ENCODE results near the gene CACYBP. TPM values are rescaled to one million over a fixed set of nuclear protein-coding genes. Genes with fewer than 3 reads are reported as not detected.

The CACYBP gene
- total RNA-seq, 1 experiment from 2014 or later, result 194 TPM

GRCh38 chr1:175019524-175019923 is 19.8 kb downstream of the CACYBP start:
- Histone ChIP-seq H3K27ac (ENCODE audit: low read depth, low read length) (no peak overlapping the region), H3K9me3 (ENCODE audit: control insufficient read depth in 1 of 2, insufficient read depth in 1 of 2, low read depth in 1 of 2, low read length in 2 of 2) (no peaks in the 10 kb centered on the region), H3K4me1 (ENCODE audit: control insufficient read depth in 1 of 2, insufficient read depth in 2 of 2, low read length in 2 of 2) (peaks cover 0 to 13% of the 10 kb centered on the region in 2 experiments; a peak in 2 of 4 replicates), H3K27me3 (ENCODE audit: insufficient read depth, low read length) (no peaks in the 10 kb centered on the region), H3K79me2 (ENCODE audit: insufficient read depth, low read length) (peaks cover 48% of the 10 kb centered on the region), H3K36me3 (ENCODE audit: control insufficient read depth in 1 of 2, insufficient read depth in 2 of 2, low read length in 2 of 2) (peaks cover 13 to 25% of the 10 kb centered on the region in 2 experiments; a peak in 3 of 4 replicates), H2AFZ (ENCODE audit: low read depth, low read length, poor library complexity, severe bottlenecking) (no peak overlapping the region), H3K4me3 (replicated peaks in 1 of 2; ENCODE audit: low read depth in 1 of 2, low read length in 2 of 2) (no peak overlapping the region), H4K20me1 (ENCODE audit: insufficient read depth) (no peaks in the 10 kb centered on the region), H3K9ac (ENCODE audit: low read length) (no peak overlapping the region), H3K4me2 (ENCODE audit: low read length) (no peak overlapping the region), H3K9me2 (ENCODE audit: insufficient read depth) (no peaks in the 10 kb centered on the region)
- POLR2A ChIA-PET, result no interaction called here
- DNase-seq (ENCODE audit: low read depth, low spot score) (no peak), ATAC-seq (no peak)
- RAD21 ChIA-PET (ENCODE audit: low non-redundant PET in 1 of 2, low total read pairs in 2 of 2, uncharacterized antibody in 2 of 2, unreplicated experiment in 2 of 2), result no interaction called here
- BruUV-seq (replicated peaks), result no TSS peak
- intact Hi-C loops (cut with micrococcal nuclease), result no loop called here
- TF ChIP-seq EZH2 (IDR thresholded peaks at IDR 0.05) (no peak), SRF (IDR thresholded peaks at IDR 0.05; ENCODE audit: low read depth) (no peak)
- TF ChIP-seq, protein P1, sequence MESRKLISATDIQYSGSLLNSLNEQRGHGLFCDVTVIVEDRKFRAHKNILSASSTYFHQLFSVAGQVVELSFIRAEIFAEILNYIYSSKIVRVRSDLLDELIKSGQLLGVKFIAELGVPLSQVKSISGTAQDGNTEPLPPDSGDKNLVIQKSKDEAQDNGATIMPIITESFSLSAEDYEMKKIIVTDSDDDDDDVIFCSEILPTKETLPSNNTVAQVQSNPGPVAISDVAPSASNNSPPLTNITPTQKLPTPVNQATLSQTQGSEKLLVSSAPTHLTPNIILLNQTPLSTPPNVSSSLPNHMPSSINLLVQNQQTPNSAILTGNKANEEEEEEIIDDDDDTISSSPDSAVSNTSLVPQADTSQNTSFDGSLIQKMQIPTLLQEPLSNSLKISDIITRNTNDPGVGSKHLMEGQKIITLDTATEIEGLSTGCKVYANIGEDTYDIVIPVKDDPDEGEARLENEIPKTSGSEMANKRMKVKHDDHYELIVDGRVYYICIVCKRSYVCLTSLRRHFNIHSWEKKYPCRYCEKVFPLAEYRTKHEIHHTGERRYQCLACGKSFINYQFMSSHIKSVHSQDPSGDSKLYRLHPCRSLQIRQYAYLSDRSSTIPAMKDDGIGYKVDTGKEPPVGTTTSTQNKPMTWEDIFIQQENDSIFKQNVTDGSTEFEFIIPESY (IDR thresholded peaks at IDR 0.05; ENCODE audit: extremely low read depth, insufficient replicate concordance, low read length), result no peak
- CTCF ChIA-PET, result no interaction called here

DNA sequence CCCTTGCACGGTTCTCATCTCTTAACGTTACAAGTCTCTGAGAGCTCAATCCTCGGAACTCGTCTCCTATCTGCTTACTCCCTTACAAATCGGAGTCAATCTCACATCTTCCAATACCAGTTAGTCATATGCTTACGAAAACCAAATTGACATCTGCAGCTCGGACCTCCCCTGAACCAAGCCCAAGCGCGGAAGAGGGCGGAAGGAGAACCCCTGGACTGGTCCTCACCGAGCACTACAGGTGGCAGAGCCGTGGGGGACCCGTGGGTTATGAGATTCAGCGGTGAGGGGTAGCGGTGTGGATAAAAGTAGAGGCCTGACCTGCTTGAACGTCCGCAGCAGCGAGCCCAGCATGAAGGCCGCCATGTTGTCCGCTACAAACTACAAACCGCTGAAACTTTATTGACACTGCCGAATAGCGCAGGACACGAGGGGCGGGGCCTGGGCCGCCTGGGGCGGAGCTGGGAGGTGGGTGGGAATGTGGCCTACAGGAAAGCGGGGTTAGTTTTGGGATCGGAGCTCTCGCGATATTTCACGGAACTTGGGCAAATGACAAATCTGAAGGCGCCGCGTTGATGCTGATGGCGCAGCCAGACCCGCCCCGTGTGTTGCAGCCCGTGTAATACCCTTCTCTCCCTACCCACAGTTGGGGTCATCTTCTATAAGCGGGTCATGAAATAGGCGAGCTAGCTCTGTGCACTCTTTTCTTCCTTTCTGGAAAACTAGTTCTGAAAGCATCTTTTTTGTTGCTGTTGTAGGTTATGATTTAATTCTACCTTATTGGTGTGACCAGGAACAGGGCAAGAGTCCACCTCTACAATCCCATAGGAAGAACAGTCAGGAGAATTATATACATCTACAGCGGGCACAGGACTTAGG is 23.5 kb downstream of the CACYBP start, which contains the start of gene MRPS14:
Gene MRPS14, minus strand, starts transcription at position 383 of the 879 bp plus-strand sequence. Its CDS starts 17 bp downstream, at position 366.
- Histone ChIP-seq H3K36me3 (ENCODE audit: control insufficient read depth in 1 of 2, insufficient read depth in 2 of 2, low read length in 2 of 2) (peaks cover 0 to 5% of the 10 kb centered on the region in 2 experiments; a peak in 2 of 4 replicates), H3K4me3 (replicated peaks in 1 of 2; ENCODE audit: low read depth in 1 of 2, low read length in 2 of 2) (peak within 1 kb of the TSS; percentile 90 to 97), H3K27ac (ENCODE audit: low read depth, low read length) (peak within 1 kb of the TSS; percentile 67), H3K27me3 (ENCODE audit: insufficient read depth, low read length) (no peaks in the 10 kb centered on the region), H3K4me2 (ENCODE audit: low read length) (peak within 1 kb of the TSS; percentile 84), H3K9me3 (ENCODE audit: control insufficient read depth in 1 of 2, insufficient read depth in 1 of 2, low read depth in 1 of 2, low read length in 2 of 2) (no peaks in the 10 kb centered on the region), H2AFZ (ENCODE audit: low read depth, low read length, poor library complexity, severe bottlenecking) (peak within 1 kb of the TSS; percentile 71), H3K79me2 (ENCODE audit: insufficient read depth, low read length) (peaks cover 44% of the 10 kb centered on the region), H3K9me2 (ENCODE audit: insufficient read depth) (no peaks in the 10 kb centered on the region), H3K9ac (ENCODE audit: low read length) (peak within 1 kb of the TSS; percentile 88), H3K4me1 (ENCODE audit: control insufficient read depth in 1 of 2, insufficient read depth in 2 of 2, low read length in 2 of 2) (peaks cover 0 to 13% of the 10 kb centered on the region in 2 experiments; a peak in 2 of 4 replicates), H4K20me1 (ENCODE audit: insufficient read depth) (no peaks in the 10 kb centered on the region)
- DNase-seq (ENCODE audit: low read depth, low spot score) (peak; percentile 98), ATAC-seq (peak; percentile 96)
- BruUV-seq (replicated peaks), result TSS peak; percentile 71
- POLR2A ChIA-PET, result interaction anchor here (1.4 to 2.1 kb wide), 2 partner anchors 9 to 24 kb away, joined by 9 to 21 read pairs; partner anchors contain the start of gene CACYBP
- RAD21 ChIA-PET (ENCODE audit: low non-redundant PET in 1 of 2, low total read pairs in 2 of 2, uncharacterized antibody in 2 of 2, unreplicated experiment in 2 of 2), result interaction anchor here in 1 of 2 experiments (0.8 kb wide), 1 partner anchor 123 kb away, joined by 3 read pairs; no protein-coding TSS in a partner anchor
- CTCF ChIA-PET, result interaction anchor here (0.6 to 1.5 kb wide), 4 partner anchors 122 to 296 kb away, joined by 3 to 7 read pairs (median 4); no protein-coding TSS in a partner anchor
- intact Hi-C loops (cut with micrococcal nuclease), result no loop called here
- peak; percentile 86 for TF ChIP-seq POLR2A (IDR thresholded peaks at IDR 0.05; ENCODE audit: borderline replicate concordance, extremely low read depth, insufficient read depth, insufficient read length)
- TF ChIP-seq EZH2phosphoT487 (IDR thresholded peaks at IDR 0.05; ENCODE audit: borderline replicate concordance), result no peak
- peak; percentile 72 for TF ChIP-seq SRF (IDR thresholded peaks at IDR 0.05; ENCODE audit: low read depth)
- TF ChIP-seq FOSL1 (IDR thresholded peaks at IDR 0.05; ENCODE audit: low read depth), result no peak
- TF ChIP-seq ZFX (IDR thresholded peaks at IDR 0.05), result peak; percentile 48; the same call in 1 of the 2 replicates
- peak; percentile 97 for TF ChIP-seq POLR2AphosphoS5 (IDR thresholded peaks at IDR 0.05; ENCODE audit: low read depth, low read length)
- no peak for TF ChIP-seq CEBPB (IDR thresholded peaks at IDR 0.05; ENCODE audit: low read depth)
- peak; percentile 90 for TF ChIP-seq SIN3A (IDR thresholded peaks at IDR 0.05; ENCODE audit: low read depth)
- TF ChIP-seq TCF7L2 (IDR thresholded peaks at IDR 0.05; ENCODE audit: borderline replicate concordance, extremely low read depth, insufficient read depth, insufficient read length), result peak; percentile 76
- TF ChIP-seq SP1 (IDR thresholded peaks at IDR 0.05; ENCODE audit: low read depth), result peak; percentile 86
- TF ChIP-seq, protein P1 (IDR thresholded peaks at IDR 0.05; ENCODE audit: extremely low read depth, insufficient replicate concordance, low read length), result peak; percentile 95
- no peak for TF ChIP-seq ATF3 (IDR thresholded peaks at IDR 0.05)
- peak; percentile 64; the same call in 1 of the 2 replicates for TF ChIP-seq EGR1 (IDR thresholded peaks at IDR 0.05; ENCODE audit: low read depth)
